Lower leg skin (tissue), 4 donors: ENCODE data around the gene CEP170B. TPM values are rescaled to one million over a fixed set of nuclear protein-coding genes. Genes with fewer than 3 reads are reported as not detected.

ENCODE experiments used
- DNase-seq, 2 donors: peaks; one replicate each; pipeline ENCODE4 v3.0.0-alpha.2; 2019; ENCODE audit warnings: low spot score in 2 of 2
- H3K4me3 ChIP-seq: fragments of 200-600 bp; sonication (generic); 2 replicates; pipeline ENCODE4 v1.5.1; 2017; ENCODE audit warnings: mild to moderate bottlenecking, low read depth; ENCODE audit not compliant: poor library complexity, severe bottlenecking
- CTCF ChIP-seq, 3 donors: fragments of 450-650 bp; IDR thresholded peaks; one replicate each; pipeline ENCODE4 v1.5.1; 2016; ENCODE audit warnings: antibody characterized with exemption in 3 of 3, mild to moderate bottlenecking in 3 of 3, moderate library complexity in 2 of 3
- POLR2A ChIP-seq, 2 donors: fragments of 450-650 bp; IDR thresholded peaks; one replicate each; pipeline ENCODE4 v1.6.1; 2016 to 2017; ENCODE audit warnings: antibody characterized with exemption in 2 of 2, mild to moderate bottlenecking in 1 of 2, moderate library complexity in 1 of 2
- WGBS, 2 donors: methylation state at CpG; one replicate each; pipeline ENCODE4 v1.1.5; 2018; 5-methylcytosine and 5-hydroxymethylcytosine counted together
- intact Hi-C: fragments of 100-400 bp; cut with DNase I; formaldehyde crosslinking; loops from one replicate; pipeline ENCODE4 v1.15.0; 2023; ENCODE audit warnings: low total_unique reads
- total RNA-seq, 4 donors: library from RNA; depleted of rRNA; stranded (reverse); fragments of >200 nt; gene quantifications; one replicate each; pipeline ENCODE4 v1.1.0, GENCODE V29; 2016

The CEP170B gene
- total RNA-seq, 4 donors from 2014 or later: 41.8 to 80.8 (median 58.5) TPM

- DNase-seq: no peak
- TF ChIP-seq CTCF (IDR thresholded peaks at IDR 0.05) (no peak), POLR2A (IDR thresholded peaks at IDR 0.05) (no peak)
- 38 to 46% methylated on average over 11 to 13 of the region's 13 CpGs for WGBS, 2 donors
- no peak overlapping the region for H3K4me3 ChIP-seq
- intact Hi-C loops: no loop called here
Measured at GRCh38 chr14:104843006-104843405, 22.1 kb upstream of the CEP170B start.

- DNase-seq: no peak
- intact Hi-C loops: no loop called here
- TF ChIP-seq CTCF (IDR thresholded peaks at IDR 0.05): no peak
- no peak for TF ChIP-seq POLR2A (IDR thresholded peaks at IDR 0.05)
- H3K4me3 ChIP-seq: peak overlapping the region; percentile 11
- WGBS, 2 donors: 1 to 2% methylated on average over 52 to 66 of the region's 69 CpGs
Measured at GRCh38 chr14:104843442-104844305, 21.4 kb upstream of the CEP170B start.

- WGBS, 2 donors: 8% methylated on average over 21 to 27 of the region's 27 CpGs
- H3K4me3 ChIP-seq: no peak overlapping the region
- no peak for DNase-seq
- intact Hi-C loops: no loop called here
- TF ChIP-seq POLR2A (IDR thresholded peaks at IDR 0.05) (no peak), CTCF (IDR thresholded peaks at IDR 0.05) (no peak)
Measured at GRCh38 chr14:104844306-104845032, 20.6 kb upstream of the CEP170B start.

- 93 to 94% methylated on average over 3 to 4 of the region's 4 CpGs for WGBS, 2 donors
- intact Hi-C loops: no loop called here
- no peak for TF ChIP-seq POLR2A (IDR thresholded peaks at IDR 0.05)
- TF ChIP-seq CTCF (IDR thresholded peaks at IDR 0.05): no peak
- no peak for DNase-seq
- H3K4me3 ChIP-seq: no peak overlapping the region
Measured at GRCh38 chr14:104845033-104845666, 19.9 kb upstream of the CEP170B start.

- intact Hi-C loops: no loop called here
- DNase-seq: no peak
- 86 to 90% methylated on average over 3 of the region's 3 CpGs for WGBS, 2 donors
- no peak for TF ChIP-seq POLR2A (IDR thresholded peaks at IDR 0.05)
- TF ChIP-seq CTCF (IDR thresholded peaks at IDR 0.05): no peak
- no peak overlapping the region for H3K4me3 ChIP-seq
Measured at GRCh38 chr14:104845834-104846441, 19.1 kb upstream of the CEP170B start.
